GM21447 (cell line): ENCODE data around the gene MELK.
A peak's percentile ranks its signal among the peaks of the same experiment; 100 is the strongest.

Experiments
- ATAC-seq: cut with Tn5 transposase; IDR thresholded peaks from one replicate; pipeline ENCODE4 v1.9.1; 2021; ENCODE audit not compliant: unreplicated experiment

MELK gene

GRCh38 chr9:36665921-36666431 lies 93.3 kb downstream of the MELK start:
- peak; percentile 87 for ATAC-seq

GRCh38 chr9:36671561-36671960 lies 98.9 kb downstream of the MELK start:
- ATAC-seq = no peak

GRCh38 chr9:36676091-36676490 lies 103.4 kb downstream of the MELK start:
- ATAC-seq = no peak

GRCh38 chr9:36676778-36677485 lies 104.2 kb downstream of the MELK start:
- ATAC-seq = no peak

- ATAC-seq = no peak
Observed at GRCh38 chr9:36677611-36678010, 104.9 kb downstream of the MELK start.

GRCh38 chr9:36679710-36680109 lies 107.0 kb downstream of the MELK start:
- no peak for ATAC-seq

- no peak for ATAC-seq
Observed at GRCh38 chr9:36686471-36686870, 113.8 kb downstream of the MELK start.

- no peak for ATAC-seq
Observed at GRCh38 chr9:36690412-36691168, 117.9 kb downstream of the MELK start.

- ATAC-seq = no peak
Observed at GRCh38 chr9:36691671-36692070, 119.0 kb downstream of the MELK start.

GRCh38 chr9:36698984-36699383 lies 126.3 kb downstream of the MELK start:
- ATAC-seq = no peak

- no peak for ATAC-seq
Observed at GRCh38 chr9:36704148-36704547, 131.5 kb downstream of the MELK start.

GRCh38 chr9:36713515-36714490 lies 141.1 kb downstream of the MELK start:
- no peak for ATAC-seq

- no peak for ATAC-seq
Observed at GRCh38 chr9:36716496-36716895, 143.8 kb downstream of the MELK start.

- ATAC-seq = no peak
Observed at GRCh38 chr9:36717276-36717675, 144.6 kb downstream of the MELK start.

GRCh38 chr9:36718612-36719011 lies 145.9 kb downstream of the MELK start:
- no peak for ATAC-seq

- no peak for ATAC-seq
Observed at GRCh38 chr9:36720043-36720442, 147.3 kb downstream of the MELK start.

- ATAC-seq = no peak
Observed at GRCh38 chr9:36721846-36722588, 149.3 kb downstream of the MELK start.

GRCh38 chr9:36725777-36726356 lies 153.2 kb downstream of the MELK start:
- ATAC-seq = no peak
